Pulmonary artery endothelial cell (primary cell): ENCODE measurements around the gene PLAU. TPM values are rescaled to one million over a fixed set of nuclear protein-coding genes. Genes with fewer than 3 reads are reported as not detected.
A peak's percentile ranks its signal among the peaks of the same experiment; 100 is the strongest.

Source experiments
- DNase-seq: peaks from one replicate; pipeline ENCODE4 v3.0.0-alpha.2; 2011; ENCODE audit warnings: low read depth, low spot score
- total RNA-seq: library from RNA; depleted of rRNA; stranded (reverse); fragments of >200 nt; gene quantifications from 2 replicates; pipeline ENCODE4 v1.2.3, GENCODE V29; 2014

The PLAU gene
- 25.9 and 29.0 TPM in 2 replicates for total RNA-seq

- DNase-seq: no peak
These were observed at the start of gene PLAU for GRCh38 chr10:73910764-73911552. Gene PLAU (plus strand): TSS chr10:73911132. CDS start chr10:73911556, 424 bp downstream.

GRCh38 chr10:73862011-73862410 is 48.9 kb upstream of the PLAU start:
- no peak for DNase-seq

- no peak for DNase-seq
These were observed 47.7 kb upstream of the PLAU start for GRCh38 chr10:73863039-73863817.

- DNase-seq: no peak
These were observed 46.7 kb upstream of the PLAU start for GRCh38 chr10:73864229-73864628.

- no peak for DNase-seq
These were observed 45.8 kb upstream of the PLAU start for GRCh38 chr10:73865107-73865458.

GRCh38 chr10:73865459-73866442 is 45.2 kb upstream of the PLAU start:
- no peak for DNase-seq

GRCh38 chr10:73866621-73867020 is 44.3 kb upstream of the PLAU start:
- DNase-seq: no peak

GRCh38 chr10:73867126-73867807 is 43.7 kb upstream of the PLAU start:
- no peak for DNase-seq

- DNase-seq: no peak
These were observed 42.9 kb upstream of the PLAU start for GRCh38 chr10:73867871-73868631.

- DNase-seq: no peak
These were observed 42.2 kb upstream of the PLAU start for GRCh38 chr10:73868655-73869195.

GRCh38 chr10:73871295-73872189 is 39.4 kb upstream of the PLAU start:
- DNase-seq: no peak

GRCh38 chr10:73872190-73872710 is 38.7 kb upstream of the PLAU start:
- DNase-seq: no peak

GRCh38 chr10:73873142-73873837 is 37.6 kb upstream of the PLAU start:
- DNase-seq: no peak

GRCh38 chr10:73873838-73874215 is 37.1 kb upstream of the PLAU start:
- no peak for DNase-seq

GRCh38 chr10:73874267-73875138 is 36.4 kb upstream of the PLAU start, which contains the start of gene CAMK2G:
Gene CAMK2G (minus strand): TSS chr10:73874555. CDS start chr10:73874461, 94 bp downstream.
- DNase-seq: peak; percentile 27

GRCh38 chr10:73875139-73875475 is 35.8 kb upstream of the PLAU start:
- no peak for DNase-seq

- DNase-seq: no peak
These were observed 34.8 kb upstream of the PLAU start for GRCh38 chr10:73876157-73876556.
